HG02588 (cell line): ENCODE results near the gene PARD6G.
"Not testable (repeated sequence)": the region's sequence is repeated elsewhere in the genome, so short reads cannot be mapped to it uniquely, and the experiment has no call there.

Experiments used
- ATAC-seq: cut with Tn5 transposase; IDR thresholded peaks from one replicate; pipeline ENCODE4 v1.9.1; 2021; ENCODE audit warnings: mild to moderate bottlenecking, moderate library complexity; ENCODE audit not compliant: unreplicated experiment

PARD6G gene

DNA sequence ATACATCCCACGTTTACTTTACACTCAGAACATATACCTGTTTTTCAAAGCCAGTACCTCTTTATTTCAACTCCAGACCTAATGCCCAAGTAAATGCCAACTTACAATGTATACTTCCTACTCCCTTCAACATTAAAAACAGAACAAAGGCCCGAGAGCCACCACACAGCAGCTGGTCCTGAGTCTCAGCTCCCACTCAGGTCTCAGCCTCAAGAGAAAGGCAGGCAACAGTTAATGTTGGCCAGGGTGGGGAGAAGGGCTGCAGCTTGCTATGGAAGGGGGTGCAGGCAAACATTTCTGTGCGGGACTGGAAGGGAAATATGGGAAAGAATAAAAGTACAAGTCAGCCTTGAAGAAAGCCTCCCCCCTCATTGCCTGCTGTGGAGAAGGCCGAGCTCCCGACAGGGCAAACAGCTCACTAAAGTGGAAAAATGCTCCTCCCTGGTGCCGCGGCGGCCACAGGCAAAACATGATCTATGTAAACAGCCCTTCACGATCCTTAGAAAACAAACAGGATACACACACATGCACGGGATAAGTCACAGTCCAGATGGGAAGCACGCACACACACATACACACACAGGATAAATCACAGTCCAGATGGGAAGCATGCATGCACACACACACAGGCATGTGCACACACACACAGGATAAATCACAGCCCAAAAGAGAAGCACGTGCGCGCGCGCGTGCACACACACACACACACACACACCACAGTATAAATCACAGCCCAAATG, 70.8 kb downstream of the PARD6G start:
- ATAC-seq = no peak

DNA sequence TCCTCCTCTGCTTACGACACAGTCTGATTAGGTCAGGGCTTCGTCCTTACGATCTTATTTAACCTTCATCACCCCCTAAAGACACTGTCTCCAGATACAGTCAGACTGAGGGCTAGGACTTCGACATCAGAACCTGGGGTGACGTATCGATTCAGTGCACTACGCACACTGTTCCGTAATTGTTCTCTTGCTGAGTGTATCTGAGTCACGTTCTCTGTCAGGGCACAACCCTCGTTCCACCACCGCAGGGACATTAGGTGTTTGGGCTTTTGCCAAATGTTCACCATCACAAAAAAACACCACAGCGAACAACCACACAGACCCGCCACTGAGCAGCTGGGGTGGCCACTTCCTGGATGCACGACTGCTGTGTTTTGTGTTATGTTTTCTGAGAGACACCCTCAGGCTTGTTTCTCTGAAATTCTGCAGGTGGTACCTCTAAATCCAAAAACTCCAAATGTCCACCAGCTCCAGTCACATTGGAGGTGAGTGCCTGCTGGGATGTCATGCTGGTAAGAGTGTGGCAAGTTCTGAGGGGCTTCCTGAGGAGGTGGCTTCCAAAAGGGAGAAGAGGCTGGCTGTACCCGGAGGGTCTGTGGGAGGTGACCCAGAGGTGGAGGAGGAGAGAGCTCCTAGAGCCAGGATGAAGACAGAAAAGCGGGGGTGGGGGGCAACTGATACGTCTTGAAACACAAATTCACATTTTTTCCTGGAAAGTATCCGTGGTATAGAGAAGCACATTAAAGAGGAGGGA, 71.7 kb downstream of the PARD6G start:
- no peak for ATAC-seq

- no peak for ATAC-seq
Observed at GRCh38 chr18:80173060-80173459, 74.3 kb downstream of the PARD6G start.

DNA sequence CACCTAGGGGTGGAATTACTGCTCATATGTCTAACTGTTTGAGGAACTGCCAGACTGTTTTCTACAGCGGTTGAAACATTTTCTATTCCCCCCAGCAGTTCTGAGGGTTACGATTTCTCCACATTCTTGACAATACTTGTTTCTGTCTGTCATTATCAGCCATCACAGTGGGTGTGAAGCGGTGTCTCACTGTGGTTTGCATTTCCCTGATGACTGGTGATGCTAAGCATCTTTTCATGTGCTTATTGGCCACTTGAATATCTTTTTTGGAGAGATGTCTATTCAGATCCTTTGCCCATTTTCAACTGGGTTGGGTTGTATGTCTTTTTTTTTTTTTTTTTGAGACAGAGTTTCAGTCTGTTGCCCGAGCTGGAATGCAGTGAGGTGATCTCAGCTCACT, 75.3 kb downstream of the PARD6G start:
- no peak for ATAC-seq

DNA sequence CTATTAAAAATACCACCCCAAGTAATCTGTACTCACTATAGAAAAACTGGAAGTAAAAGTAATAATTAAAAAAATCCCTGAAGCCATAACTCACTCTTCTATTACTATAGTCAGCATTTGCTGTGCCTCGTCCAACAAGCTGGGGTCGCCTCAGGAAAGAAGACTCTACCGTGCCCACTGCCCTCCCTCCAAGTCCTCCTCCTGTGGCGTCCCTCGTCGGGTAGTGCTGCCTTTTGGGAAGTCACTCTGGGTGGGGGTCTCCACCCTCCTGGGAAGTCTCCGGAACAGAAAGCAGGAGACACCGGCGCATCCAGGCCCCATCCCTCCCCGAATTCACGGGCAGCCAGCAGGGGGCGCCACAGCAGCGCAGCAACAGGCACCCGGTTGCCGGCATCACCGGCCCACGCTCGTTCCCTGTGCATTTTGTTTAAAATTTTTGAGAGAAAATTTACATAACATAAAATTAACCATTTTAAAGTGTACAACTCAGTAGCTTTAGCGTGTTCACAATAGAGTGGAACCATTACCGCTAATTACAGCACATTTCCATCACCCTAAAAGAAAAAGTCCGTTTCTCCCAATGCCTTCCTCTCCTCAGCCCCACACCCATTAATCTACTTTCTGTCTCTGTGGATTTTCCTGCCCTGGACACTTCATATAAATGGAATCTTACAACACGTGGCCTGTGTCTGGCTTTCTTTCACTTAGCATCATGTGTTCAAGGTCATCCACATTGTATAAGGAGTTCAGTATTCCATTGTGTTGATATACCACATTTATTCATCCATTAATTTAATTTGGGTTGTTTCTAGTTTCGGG, 76.1 kb downstream of the PARD6G start:
- ATAC-seq = no peak

- ATAC-seq = no peak
Observed at GRCh38 chr18:80170395-80171053, 76.8 kb downstream of the PARD6G start.

DNA sequence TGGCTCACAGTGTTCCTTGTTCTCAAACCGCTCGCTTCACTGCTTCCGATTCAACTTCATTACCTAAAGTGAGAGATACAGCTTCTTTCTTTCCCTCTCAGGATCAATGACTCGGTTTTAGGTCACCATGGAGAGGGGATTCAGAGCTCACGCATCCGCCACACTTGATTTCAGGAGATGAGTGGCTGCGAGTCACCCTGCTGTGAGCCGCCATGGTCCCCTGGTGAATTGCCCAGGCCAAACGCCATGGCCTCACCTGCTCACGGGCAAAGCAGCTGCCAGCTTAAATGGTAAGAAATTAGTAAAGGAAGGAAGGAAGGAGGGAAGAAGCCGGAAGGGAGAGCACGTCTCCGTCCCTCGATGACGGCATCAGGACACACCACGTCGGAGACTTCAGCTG, 77.7 kb downstream of the PARD6G start:
- ATAC-seq = no peak

GRCh38 chr18:80168982-80169381, 78.3 kb downstream of the PARD6G start:
- ATAC-seq = no peak

- ATAC-seq = no peak
Observed at GRCh38 chr18:80168346-80168745, 79.0 kb downstream of the PARD6G start.

DNA sequence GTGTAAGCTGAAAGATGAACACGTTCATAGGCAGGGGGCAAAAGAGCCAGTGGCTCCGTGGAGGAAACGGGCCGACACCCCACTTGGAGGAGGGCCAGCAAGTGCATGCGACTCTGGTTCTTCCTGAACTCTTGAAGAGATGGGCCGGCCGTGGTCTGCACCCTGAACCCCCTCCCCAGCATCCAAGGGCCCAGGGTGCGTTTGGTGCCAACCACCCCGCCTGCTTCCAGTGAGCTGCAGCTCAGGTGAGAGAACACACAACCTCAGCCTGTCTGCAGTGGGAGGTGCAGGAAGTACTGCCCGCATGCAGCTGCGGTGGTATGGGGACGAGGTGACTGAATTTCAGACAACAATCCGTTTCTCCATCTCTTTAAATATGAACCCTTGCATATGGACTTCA, 79.4 kb downstream of the PARD6G start:
- no peak for ATAC-seq

DNA sequence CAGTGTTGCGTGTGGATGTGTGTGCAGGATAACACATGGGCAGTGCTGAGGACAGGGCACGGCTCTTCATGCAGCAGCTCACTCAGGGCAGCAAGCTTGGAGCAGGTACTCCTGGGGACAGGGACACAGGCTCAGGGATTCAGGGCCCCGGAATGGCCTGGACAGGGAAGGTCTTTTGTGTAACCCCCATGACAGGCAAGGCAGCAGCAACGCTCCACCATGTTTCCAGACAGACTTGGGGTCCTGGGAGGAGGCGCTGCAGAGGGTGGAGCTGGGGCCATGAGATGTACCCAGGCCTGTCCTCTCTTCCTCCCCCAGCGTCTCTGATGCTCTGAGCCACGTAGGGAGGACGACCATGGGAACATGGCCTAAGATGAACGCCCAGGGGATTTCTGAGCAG, 80.0 kb downstream of the PARD6G start:
- ATAC-seq = no peak

DNA sequence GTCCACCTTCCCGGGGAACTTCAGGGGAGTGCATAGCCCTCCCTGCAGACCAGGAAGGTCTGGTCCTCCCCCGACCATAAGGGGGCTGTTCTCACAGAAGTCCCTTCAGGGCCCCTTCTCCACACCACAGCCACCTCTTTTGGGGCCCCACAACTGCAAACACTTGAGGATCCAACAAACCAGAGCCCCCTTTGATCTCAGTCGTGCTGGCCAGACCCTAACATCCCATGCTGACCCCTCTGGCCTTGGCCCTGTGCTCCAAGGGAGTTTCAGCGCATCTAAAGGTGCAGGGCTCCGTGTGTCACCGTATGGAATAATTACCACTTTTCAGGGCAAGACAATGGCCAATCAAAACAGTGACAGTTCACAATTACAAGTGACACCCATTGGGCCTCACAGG, 80.6 kb downstream of the PARD6G start:
- no peak for ATAC-seq

- ATAC-seq = no peak
Observed at GRCh38 chr18:80166240-80166639, 81.1 kb downstream of the PARD6G start.

DNA sequence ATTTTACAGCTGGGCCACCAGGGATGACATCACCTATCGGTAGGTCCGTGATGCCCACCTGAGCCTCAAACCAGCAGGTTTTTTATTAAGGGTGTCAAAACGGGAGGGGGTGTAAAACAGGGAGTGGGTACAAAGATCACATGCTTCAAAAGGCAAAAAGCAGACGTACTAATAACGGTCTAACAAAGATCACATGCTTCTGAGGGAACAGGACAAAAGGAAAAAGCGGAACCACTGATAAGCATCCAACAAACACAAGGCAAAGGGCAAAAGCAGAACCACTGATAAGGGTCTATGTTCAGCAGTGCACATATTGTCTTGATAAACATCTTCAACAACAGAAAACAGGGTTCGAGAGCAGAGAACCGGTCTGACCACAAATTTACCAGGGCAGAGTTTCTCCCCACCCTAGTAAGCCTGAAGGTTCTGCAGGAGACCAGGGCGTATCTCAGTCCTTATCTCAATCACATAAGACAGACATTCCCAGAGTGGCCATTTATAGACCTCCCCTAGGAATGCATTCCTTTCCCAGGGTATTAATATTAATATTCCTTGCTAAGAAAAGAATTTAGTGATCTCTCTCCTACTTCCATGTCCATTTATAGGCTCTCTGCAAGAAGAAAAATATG, 82.5 kb downstream of the PARD6G start:
- not testable (repeated sequence) for ATAC-seq

DNA sequence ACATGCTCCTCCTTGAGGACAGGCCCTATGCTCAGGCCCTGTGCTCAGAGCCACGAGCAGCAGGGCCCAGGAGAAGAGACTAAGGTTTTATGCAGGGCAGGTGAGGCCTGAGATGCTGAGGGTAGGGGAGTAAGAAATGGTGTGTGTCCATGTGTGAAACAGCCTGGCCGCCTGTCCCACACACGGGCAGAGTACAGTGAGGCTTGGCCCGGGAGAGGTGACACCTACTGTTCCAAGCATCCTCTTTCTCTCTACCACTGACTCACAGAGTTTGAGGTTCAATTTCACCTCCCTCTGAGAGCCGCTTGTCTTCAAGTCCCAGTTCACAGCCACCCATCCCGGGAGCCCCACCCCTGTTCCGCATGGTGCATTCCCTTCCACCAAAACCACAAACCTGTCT, 84.1 kb downstream of the PARD6G start:
- no peak for ATAC-seq

GRCh38 chr18:80161781-80162417, 85.4 kb downstream of the PARD6G start:
- no peak for ATAC-seq

DNA sequence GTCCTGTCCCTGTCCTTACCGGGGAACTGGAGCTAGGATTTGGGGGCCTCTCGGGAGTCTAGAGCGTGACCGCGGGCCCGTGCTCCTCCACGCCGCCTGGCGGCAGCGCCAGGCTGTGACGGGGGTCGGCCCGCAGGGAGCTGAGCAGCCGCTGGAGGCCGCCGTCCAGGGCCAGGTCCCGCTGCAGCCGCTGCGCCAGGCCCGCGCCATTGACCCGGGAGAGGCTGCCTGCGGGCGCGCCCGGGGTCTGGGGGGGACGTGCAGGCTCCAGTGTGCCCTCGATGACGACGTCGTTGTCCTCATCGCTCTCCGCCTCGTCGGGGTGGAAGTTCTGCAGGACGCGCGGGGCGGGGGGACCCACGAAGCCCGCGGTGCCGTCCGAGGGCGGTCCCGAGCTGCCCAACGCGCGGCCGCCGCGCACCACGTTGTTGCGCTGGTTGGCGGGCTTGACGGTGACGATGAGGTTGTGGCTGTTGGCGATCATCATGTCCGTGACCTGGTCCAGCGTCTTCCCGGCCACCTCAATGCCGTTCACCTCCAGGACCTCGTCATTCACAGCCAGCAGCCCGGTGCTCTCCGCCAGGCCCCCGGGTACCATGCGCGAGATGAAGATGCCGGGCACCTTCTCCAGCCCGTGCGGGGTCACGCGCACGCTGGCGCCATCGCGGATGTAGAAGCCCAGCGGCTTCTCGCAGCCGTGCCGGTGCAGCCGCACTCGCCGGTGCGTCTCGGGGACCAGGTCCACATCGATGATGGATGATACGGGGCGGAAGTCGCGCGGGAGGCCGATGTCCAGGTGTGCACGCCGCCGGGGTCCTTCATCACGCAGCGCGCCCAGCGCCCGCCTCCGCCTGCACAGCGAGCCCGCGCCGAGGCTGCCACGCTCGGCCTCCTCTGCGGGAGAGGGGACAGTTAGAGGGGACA, 87.3 kb downstream of the PARD6G start:
- no peak for ATAC-seq

GRCh38 chr18:80158365-80158764, 88.9 kb downstream of the PARD6G start:
- no peak for ATAC-seq

GRCh38 chr18:80157708-80158343, 89.5 kb downstream of the PARD6G start:
- no peak for ATAC-seq
